Measurements from ENCODE around the gene GNAI3.

The GNAI3 gene

DNA sequence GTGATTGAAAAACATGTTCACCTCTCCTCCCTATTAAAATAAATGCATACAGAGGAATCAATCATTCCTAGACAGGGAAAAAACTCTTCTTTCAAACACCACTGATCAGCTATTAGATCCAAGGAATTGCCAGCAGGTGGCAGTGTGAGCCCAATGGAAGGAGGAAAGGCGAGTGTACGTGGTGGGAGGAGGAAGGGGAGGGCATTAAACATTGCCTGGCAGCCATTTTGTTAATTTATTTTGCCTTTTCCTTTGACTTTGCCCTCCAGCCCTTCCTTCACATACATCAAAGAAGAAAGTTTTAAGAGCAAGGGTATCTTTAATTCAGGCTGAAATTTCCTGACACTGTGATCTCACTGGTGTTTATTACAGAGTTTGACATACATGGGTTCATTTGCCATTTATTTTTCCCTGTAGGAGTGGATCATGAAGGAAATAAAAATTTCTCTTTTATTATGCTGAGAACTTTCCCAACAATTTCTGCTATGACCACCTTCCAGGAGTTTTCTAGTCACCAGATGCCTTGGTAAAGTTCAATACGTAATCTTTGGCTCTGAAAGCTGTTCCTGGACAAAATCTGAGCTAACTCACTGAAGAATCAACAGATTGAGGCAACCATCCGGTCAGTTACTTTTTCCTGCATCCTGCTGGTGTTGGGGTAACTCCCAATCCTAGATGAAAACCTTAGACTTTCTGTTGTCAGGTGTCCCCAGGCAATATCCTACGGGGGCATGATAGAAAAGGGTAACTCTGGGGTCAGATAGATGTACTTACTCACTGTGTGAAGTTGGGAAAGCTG is 1.9 kb upstream of the GNAI3 start:
- DNase-seq: peak; percentile 89

- peak; percentile 33 for DNase-seq
These were observed 723 bp upstream of the GNAI3 start for GRCh38 chr1:109547463-109548320.

- DNase-seq: no peak
These were observed 8.1 kb downstream of the GNAI3 start for GRCh38 chr1:109556563-109556962.

- DNase-seq: no peak
These were observed 9.1 kb downstream of the GNAI3 start for GRCh38 chr1:109557520-109557919.

GRCh38 chr1:109559995-109560394 is 11.6 kb downstream of the GNAI3 start:
- DNase-seq: no peak

DNA sequence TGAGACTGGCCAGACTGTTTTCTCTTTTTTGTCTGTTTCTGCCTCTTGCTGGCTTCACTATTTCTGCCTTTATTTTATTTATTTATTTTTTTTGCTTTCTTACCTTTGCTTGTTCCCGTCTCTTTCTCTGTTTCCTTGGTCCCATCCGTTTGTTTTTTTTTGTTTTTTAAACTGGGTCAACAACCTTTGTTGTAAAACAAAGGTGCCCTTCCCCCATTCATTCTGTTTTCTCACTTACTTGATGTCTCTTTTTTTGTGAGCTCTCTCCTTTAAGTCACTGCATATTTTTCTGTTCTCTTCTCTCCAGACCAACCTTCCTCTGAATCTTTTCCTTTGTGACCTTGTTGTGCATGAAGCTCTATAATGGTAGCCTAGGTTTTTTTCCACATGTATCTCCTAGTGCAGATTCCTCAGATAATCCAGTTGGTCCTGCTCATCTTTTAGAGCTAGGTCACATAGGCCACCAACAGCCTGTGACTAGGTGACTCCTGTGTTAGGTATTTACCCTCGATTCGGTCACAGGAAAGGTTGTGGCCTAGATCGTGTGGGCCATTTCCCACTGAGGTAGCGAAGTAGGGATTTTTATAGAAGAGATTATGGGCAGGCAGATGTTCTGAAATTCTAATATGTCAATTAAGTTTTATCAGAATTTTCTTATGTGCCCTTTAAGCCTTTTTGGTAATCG is 15.9 kb downstream of the GNAI3 start:
- no peak for DNase-seq

DNA sequence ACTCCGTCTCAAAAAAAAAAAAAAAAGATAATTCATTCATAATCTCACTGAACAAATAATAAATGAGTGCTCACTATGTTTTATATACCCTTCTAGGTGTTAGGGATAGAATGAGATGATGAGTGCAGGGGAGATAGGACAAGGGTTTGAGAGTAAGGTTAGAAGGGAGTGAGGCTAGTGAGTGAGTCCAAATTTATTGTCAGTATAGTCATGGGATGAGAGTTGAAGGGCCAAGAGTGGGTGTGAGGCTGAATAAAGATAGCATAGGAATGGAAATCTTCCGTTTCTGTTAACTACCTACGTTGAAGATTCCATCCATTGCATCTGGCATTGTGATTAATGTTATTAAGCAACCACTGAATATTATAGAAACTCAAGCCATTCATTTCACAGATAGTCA is 16.8 kb downstream of the GNAI3 start:
- DNase-seq: no peak

- DNase-seq: no peak
These were observed 18.6 kb downstream of the GNAI3 start for GRCh38 chr1:109566982-109567381.

- no peak for DNase-seq
These were observed 19.7 kb downstream of the GNAI3 start for GRCh38 chr1:109567877-109568672.

- no peak for DNase-seq
These were observed 20.9 kb downstream of the GNAI3 start for GRCh38 chr1:109569323-109569722.

GRCh38 chr1:109570414-109570813 is 22.0 kb downstream of the GNAI3 start:
- DNase-seq: no peak

- DNase-seq: no peak
These were observed 25.4 kb downstream of the GNAI3 start for GRCh38 chr1:109573785-109574184.

- no peak for DNase-seq
These were observed 30.6 kb downstream of the GNAI3 start for GRCh38 chr1:109578947-109579443.

GRCh38 chr1:109579491-109579890 is 31.1 kb downstream of the GNAI3 start:
- no peak for DNase-seq

DNA sequence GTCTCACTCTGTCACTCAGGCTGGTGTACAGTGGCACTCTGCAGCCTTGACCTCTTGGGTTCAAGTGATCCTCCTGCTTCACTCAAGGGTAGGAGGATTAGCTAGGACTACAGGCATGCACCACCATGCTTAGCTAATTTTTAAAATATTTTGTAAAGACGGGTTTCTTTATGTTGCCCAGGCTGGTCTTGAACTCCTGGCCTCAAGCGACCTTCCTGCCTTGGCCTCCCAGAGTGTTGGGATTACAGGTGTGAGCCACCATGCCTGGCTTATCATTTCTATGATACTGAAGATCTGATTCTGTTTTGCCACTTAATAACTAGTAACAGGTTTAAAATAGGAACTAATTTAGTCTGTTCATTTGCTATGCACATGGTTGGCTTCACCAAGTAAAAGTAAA is 33.6 kb downstream of the GNAI3 start:
- DNase-seq: no peak

DNA sequence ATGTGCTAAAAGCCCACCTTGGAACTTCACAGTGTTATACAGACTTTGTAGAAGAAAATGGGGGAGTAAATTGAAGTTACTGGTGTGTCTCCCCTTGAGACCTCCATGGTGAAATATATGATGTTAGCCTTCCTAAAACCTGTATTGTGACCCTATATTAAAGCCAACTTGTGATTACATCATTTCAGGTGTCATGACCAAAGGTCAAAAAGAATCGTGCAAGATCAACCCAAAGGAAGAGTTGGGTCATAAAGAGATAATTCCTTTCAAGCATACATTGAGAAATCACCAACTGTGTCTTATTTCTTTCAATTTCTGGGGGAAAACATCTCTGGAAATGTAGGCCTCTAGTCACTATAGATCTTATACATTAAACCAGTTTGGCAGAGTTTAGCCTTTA is 36.4 kb downstream of the GNAI3 start:
- no peak for DNase-seq

DNA sequence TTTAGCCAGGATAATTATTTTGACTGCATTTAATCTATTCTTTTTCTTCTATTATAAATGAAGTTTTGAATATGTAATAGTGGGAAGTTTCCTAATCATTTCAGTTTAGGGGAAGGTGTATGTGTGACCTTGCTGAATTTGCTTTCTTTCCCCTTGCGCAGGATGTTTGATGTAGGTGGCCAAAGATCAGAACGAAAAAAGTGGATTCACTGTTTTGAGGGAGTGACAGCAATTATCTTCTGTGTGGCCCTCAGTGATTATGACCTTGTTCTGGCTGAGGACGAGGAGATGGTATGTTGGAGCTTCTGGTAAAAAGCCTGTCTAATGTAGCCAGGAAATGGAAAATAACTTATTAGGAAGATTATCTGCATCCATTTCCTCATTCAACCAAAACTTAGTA is 37.6 kb downstream of the GNAI3 start:
- no peak for DNase-seq

GRCh38 chr1:109589177-109589576 is 40.8 kb downstream of the GNAI3 start:
- no peak for DNase-seq

- DNase-seq: no peak
These were observed 41.3 kb downstream of the GNAI3 start for GRCh38 chr1:109589679-109590078.

DNA sequence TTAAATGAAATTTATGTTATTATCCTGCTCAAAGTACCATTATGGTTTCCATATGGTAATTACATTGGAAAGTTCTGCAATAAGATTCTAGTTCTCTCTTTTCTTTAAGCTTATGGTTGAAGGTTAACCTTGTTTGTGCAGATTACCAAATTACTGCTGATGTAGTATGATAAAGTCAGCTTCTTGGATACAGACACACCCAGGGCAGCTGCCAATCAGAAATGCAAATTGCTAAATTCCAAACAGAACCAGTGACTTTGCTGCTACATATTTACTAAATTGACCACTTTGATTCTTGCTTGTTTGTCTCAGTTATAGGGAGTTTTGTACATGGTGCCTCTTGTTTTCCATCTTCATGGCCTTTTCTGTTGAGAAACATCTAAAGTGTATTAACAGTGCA is 44.5 kb downstream of the GNAI3 start:
- DNase-seq: no peak

DNA sequence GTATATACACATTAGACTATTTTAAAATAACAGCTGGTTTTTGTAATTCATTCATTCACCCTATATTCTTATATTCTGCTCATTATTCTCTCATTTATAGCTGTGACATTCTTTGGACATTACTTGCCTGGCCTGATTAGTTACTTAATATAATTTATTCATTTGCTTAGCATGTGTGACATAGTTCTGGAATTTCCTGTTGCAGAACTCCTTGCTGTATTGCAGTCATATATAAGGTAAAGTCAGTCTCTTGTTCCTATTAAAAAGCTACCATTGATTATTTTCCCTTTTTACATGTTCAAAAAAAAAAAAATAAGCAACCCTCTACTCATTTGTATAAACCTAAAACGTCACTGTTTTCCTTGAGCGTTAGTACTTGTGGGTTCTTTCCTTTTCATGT is 47.1 kb downstream of the GNAI3 start:
- DNase-seq: no peak

GRCh38 chr1:109598156-109598555 is 49.7 kb downstream of the GNAI3 start:
- no peak for DNase-seq

- no peak for DNase-seq
These were observed 50.2 kb downstream of the GNAI3 start for GRCh38 chr1:109598655-109599054.
